IPS DF 6.9 (cell line): ENCODE results near the gene ZXDC.

ENCODE experiments used
- DNase-seq: peaks from one replicate; pipeline ENCODE4 v3.0.0-alpha.2; 2013; ENCODE audit warnings: low read depth, low spot score
- H3K27ac ChIP-seq: one replicate; pipeline ENCODE4 v1.5.1; 2013; ENCODE audit warnings: low read length, control low read depth
- H3K27me3 ChIP-seq: 2 replicates; pipeline ENCODE4 v1.6.1; 2013; ENCODE audit warnings: mild to moderate bottlenecking, low read length; ENCODE audit not compliant: control insufficient read depth, insufficient read depth
- H3K36me3 ChIP-seq: 2 replicates; pipeline ENCODE4 v1.6.1; 2013; ENCODE audit warnings: low read length; ENCODE audit not compliant: control insufficient read depth, insufficient read depth
- H3K4me1 ChIP-seq: 2 replicates; pipeline ENCODE4 v1.6.1; 2013; ENCODE audit warnings: low read length; ENCODE audit not compliant: control insufficient read depth, insufficient read depth
- H3K4me3 ChIP-seq: 2 replicates; pipeline ENCODE4 v1.5.1; 2013; ENCODE audit warnings: mild to moderate bottlenecking, low read length
- H3K9me3 ChIP-seq: 2 replicates; pipeline ENCODE4 v1.6.1; 2013; ENCODE audit warnings: low read length, inconsistent platforms; ENCODE audit not compliant: control insufficient read depth, insufficient read depth
- WGBS: extraction: QIAGEN DNeasy Blood & Tissue Kit; methylation state at CpG from one replicate; pipeline ENCODE4 v1.1.7; 2013; ENCODE audit warnings: mixed read lengths, missing lambda C conversion rate; ENCODE audit not compliant: insufficient read length, insufficient coverage; 5-methylcytosine and 5-hydroxymethylcytosine counted together

ZXDC gene

DNA sequence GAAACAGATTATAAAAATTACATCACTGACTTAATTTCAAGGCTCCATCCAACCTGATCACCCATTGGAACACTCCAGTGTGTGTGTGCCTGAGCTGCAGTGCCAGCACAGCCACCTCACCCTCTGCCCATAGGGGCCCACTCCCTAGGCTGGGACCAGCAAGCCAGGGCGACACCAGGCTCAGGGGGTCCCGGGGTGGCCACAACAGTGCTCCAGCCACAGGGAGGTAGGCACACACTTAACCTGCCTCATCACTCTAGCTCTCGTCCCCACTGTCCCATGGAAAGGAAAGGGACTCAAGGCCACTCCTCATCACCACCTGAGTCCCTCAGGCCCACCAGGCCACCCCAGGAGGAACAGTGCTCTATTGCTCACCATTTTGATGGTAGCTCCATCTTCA lies 24.9 kb downstream of the ZXDC start:
- H3K36me3 ChIP-seq = peaks cover 3% of the 10 kb centered on the region; the same call in 1 of the 2 replicates
- no peaks in the 10 kb centered on the region for H3K9me3 ChIP-seq
- no CpG with 5 or more reads among the region's 3 CpGs for WGBS
- H3K4me1 ChIP-seq = no peaks in the 10 kb centered on the region
- no peak for DNase-seq
- H3K27me3 ChIP-seq = no peaks in the 10 kb centered on the region
- no peak overlapping the region for H3K27ac ChIP-seq
- no peak overlapping the region for H3K4me3 ChIP-seq

GRCh38 chr3:126450219-126450618 lies 25.5 kb downstream of the ZXDC start:
- no CpG with 5 or more reads among the region's 9 CpGs for WGBS
- no peaks in the 10 kb centered on the region for H3K27me3 ChIP-seq
- no peaks in the 10 kb centered on the region for H3K9me3 ChIP-seq
- peaks cover 3% of the 10 kb centered on the region; the same call in 1 of the 2 replicates for H3K36me3 ChIP-seq
- H3K27ac ChIP-seq = no peak overlapping the region
- H3K4me3 ChIP-seq = no peak overlapping the region
- DNase-seq = no peak
- no peaks in the 10 kb centered on the region for H3K4me1 ChIP-seq

DNA sequence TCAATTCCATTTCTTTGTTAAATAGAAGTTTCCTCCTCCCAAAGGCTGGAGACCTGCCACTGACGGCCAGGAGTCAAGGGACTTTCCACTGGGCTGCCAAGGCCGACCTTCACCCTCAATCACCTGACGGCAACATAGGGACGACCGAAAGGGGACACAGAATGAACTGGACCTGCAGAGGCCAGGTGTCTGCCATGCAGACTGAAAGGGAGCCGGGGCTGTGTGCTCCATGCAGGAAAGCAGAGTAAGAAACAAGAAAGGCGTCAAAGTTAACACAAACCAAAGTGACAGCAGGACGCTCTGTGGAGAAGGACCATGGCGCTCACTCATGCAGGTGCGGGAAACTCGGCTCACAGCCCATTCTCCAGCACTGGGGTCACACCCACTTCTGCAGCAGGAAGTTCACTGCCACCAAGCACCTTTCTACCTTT lies 26.1 kb downstream of the ZXDC start:
- no peak for DNase-seq
- Histone ChIP-seq H3K4me1 (no peaks in the 10 kb centered on the region), H3K27me3 (no peaks in the 10 kb centered on the region), H3K9me3 (no peaks in the 10 kb centered on the region), H3K4me3 (no peak overlapping the region), H3K27ac (no peak overlapping the region), H3K36me3 (peaks cover 3% of the 10 kb centered on the region; the same call in 1 of the 2 replicates)
- WGBS = no CpG with 5 or more reads among the region's 11 CpGs

DNA sequence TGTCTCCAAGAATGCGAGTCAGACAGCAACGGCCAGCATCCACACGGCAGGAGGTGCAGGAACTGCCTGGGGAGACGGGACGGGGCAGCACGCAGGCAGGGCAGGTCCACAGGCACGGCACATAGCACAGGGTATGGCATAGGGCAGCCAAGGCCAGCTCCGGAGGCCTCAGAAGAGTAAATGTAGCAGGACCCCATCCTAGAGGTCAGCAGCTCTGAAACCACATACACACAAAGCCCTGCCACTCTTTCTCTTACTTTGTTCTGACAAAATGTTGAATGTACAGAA lies 26.9 kb downstream of the ZXDC start:
- no peak for DNase-seq
- Histone ChIP-seq H3K9me3 (no peaks in the 10 kb centered on the region), H3K4me1 (no peaks in the 10 kb centered on the region), H3K4me3 (no peak overlapping the region), H3K36me3 (peaks cover 3% of the 10 kb centered on the region; the same call in 1 of the 2 replicates), H3K27me3 (no peaks in the 10 kb centered on the region), H3K27ac (no peak overlapping the region)
- WGBS = no CpG with 5 or more reads among the region's 8 CpGs

- WGBS = no CpG with 5 or more reads among the region's 17 CpGs
- no peak overlapping the region for H3K27ac ChIP-seq
- no peak for DNase-seq
Observed at GRCh38 chr3:126448136-126448892, 27.4 kb downstream of the ZXDC start.

GRCh38 chr3:126447456-126448106 lies 28.1 kb downstream of the ZXDC start:
- no peaks in the 10 kb centered on the region for H3K4me1 ChIP-seq
- H3K27ac ChIP-seq = no peak overlapping the region
- H3K36me3 ChIP-seq = peaks cover 3% of the 10 kb centered on the region; the same call in 1 of the 2 replicates
- H3K4me3 ChIP-seq = no peak overlapping the region
- WGBS = no CpG with 5 or more reads among the region's 12 CpGs
- no peaks in the 10 kb centered on the region for H3K9me3 ChIP-seq
- H3K27me3 ChIP-seq = no peaks in the 10 kb centered on the region
- DNase-seq = no peak

More at GRCh38 chr3:126448136-126448892, 27.4 kb downstream of the ZXDC start:
- Histone ChIP-seq H3K27me3 (no peaks in the 10 kb centered on the region), H3K9me3 (no peaks in the 10 kb centered on the region), H3K36me3 (peaks cover 3% of the 10 kb centered on the region; the same call in 1 of the 2 replicates), H3K4me3 (no peak overlapping the region), H3K4me1 (no peaks in the 10 kb centered on the region)

- H3K27ac ChIP-seq = no peak overlapping the region
- WGBS = no CpG with 5 or more reads among the region's 2 CpGs
- no peaks in the 10 kb centered on the region for H3K4me1 ChIP-seq
- no peaks in the 10 kb centered on the region for H3K9me3 ChIP-seq
- no peaks in the 10 kb centered on the region for H3K27me3 ChIP-seq
- no peak for DNase-seq
- H3K36me3 ChIP-seq = peaks cover 3% of the 10 kb centered on the region; the same call in 1 of the 2 replicates
- no peak overlapping the region for H3K4me3 ChIP-seq
Observed at GRCh38 chr3:126446791-126447190, 28.9 kb downstream of the ZXDC start.

GRCh38 chr3:126446301-126446700 lies 29.4 kb downstream of the ZXDC start:
- Histone ChIP-seq H3K9me3 (no peaks in the 10 kb centered on the region), H3K36me3 (0 out of 2 replicates have a peak, but pooled peaks cover 3% of the 10 kb centered on the region), H3K4me1 (no peaks in the 10 kb centered on the region; the same call in 1 of the 2 replicates), H3K27ac (no peak overlapping the region), H3K27me3 (no peaks in the 10 kb centered on the region), H3K4me3 (no peak overlapping the region)
- DNase-seq = no peak
- no CpG with 5 or more reads among the region's 8 CpGs for WGBS

- H3K4me3 ChIP-seq = no peak overlapping the region
- WGBS = no CpG with 5 or more reads among the region's 5 CpGs
- H3K36me3 ChIP-seq = 0 out of 2 replicates have a peak, but pooled peaks cover 3% of the 10 kb centered on the region
- no peaks in the 10 kb centered on the region; the same call in 1 of the 2 replicates for H3K4me1 ChIP-seq
- no peaks in the 10 kb centered on the region for H3K27me3 ChIP-seq
- no peaks in the 10 kb centered on the region for H3K9me3 ChIP-seq
- no peak for DNase-seq
- no peak overlapping the region for H3K27ac ChIP-seq
Observed at GRCh38 chr3:126445506-126445905, 30.2 kb downstream of the ZXDC start.

DNA sequence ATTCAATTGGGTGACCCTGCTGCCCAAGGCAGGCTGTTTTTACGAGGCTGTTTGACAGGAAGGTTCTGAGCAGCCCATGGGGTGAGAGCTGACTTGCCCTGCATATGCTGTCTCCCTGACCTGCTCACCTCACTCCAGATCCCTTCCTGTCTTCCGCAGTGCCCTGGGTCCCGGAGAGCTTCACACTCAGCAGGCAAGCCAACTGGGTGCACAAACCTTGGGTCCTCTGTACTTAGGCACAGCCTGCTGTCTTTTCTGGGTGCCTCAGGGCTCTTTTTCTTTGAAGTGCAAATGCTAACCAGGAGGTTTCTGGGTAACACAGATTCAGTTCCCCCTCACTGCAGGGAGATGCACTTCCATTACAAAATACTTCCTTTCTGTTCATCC lies 32.8 kb downstream of the ZXDC start:
- H3K27ac ChIP-seq = no peak overlapping the region
- no peaks in the 10 kb centered on the region for H3K27me3 ChIP-seq
- WGBS = no CpG with 5 or more reads among the region's 3 CpGs
- H3K36me3 ChIP-seq = 0 out of 2 replicates have a peak, but pooled peaks cover 5% of the 10 kb centered on the region
- DNase-seq = no peak
- no peaks in the 10 kb centered on the region; the same call in 1 of the 2 replicates for H3K4me1 ChIP-seq
- no peak overlapping the region for H3K4me3 ChIP-seq
- no peaks in the 10 kb centered on the region for H3K9me3 ChIP-seq
